ENCODE results near the gene FBXL2.

GRCh38 chr3:33313331-33313730 lies 36.1 kb downstream of the FBXL2 start:
- TF ChIP-seq, protein P1, sequence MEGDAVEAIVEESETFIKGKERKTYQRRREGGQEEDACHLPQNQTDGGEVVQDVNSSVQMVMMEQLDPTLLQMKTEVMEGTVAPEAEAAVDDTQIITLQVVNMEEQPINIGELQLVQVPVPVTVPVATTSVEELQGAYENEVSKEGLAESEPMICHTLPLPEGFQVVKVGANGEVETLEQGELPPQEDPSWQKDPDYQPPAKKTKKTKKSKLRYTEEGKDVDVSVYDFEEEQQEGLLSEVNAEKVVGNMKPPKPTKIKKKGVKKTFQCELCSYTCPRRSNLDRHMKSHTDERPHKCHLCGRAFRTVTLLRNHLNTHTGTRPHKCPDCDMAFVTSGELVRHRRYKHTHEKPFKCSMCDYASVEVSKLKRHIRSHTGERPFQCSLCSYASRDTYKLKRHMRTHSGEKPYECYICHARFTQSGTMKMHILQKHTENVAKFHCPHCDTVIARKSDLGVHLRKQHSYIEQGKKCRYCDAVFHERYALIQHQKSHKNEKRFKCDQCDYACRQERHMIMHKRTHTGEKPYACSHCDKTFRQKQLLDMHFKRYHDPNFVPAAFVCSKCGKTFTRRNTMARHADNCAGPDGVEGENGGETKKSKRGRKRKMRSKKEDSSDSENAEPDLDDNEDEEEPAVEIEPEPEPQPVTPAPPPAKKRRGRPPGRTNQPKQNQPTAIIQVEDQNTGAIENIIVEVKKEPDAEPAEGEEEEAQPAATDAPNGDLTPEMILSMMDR (IDR thresholded peaks at IDR 0.05): no peak
- no peak for TF ChIP-seq POLR2A (IDR thresholded peaks at IDR 0.05)
